PC-3 (cell line): ENCODE results near the gene KCNH3.

Experiments
- CTCF ChIP-seq: fragments of 300-600 bp; sonication (generic); conservative IDR thresholded peaks from 2 replicates; pipeline ENCODE4 v1.5.1; 2017; ENCODE audit warnings: antibody characterized with exemption, low read depth, mild to moderate bottlenecking, low read length
- EZH2 ChIP-seq: fragments of 300-600 bp; sonication (generic); IDR thresholded peaks from one replicate; pipeline ENCODE4 v1.6.1; 2017; ENCODE audit warnings: antibody characterized with exemption, mild to moderate bottlenecking, low read length; ENCODE audit not compliant: unreplicated experiment
- EZH2phosphoT487 ChIP-seq: fragments of 300-600 bp; sonication (generic); IDR thresholded peaks from 2 replicates; pipeline ENCODE4 v1.6.1; 2018; ENCODE audit warnings: mild to moderate bottlenecking, antibody characterized with exemption, low read length, borderline replicate concordance

DNA sequence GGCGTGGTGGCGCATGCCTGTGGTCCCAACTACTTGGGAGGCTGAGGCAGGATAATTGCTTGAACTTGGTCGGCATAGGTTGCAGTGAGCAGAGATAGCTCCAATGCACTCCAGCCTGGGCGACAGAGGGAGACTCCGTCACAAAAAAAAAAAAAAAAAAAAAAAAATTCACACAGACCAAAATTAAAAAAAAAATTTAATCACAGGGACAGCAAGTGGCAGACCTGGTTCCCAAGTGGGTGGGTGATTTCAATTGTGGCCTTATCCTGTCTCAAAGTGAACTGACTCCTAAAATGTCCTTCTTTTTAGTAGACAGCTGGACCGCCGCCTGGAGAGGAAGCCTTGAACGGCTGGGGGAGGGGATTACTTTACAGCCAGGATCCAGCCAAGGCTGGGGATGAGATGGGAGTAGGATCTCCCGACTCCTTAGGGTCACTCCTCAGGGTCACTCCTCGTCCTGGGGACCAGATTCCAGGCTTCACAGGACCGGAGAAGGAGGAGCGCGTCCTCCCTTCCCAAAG lies 1.5 kb upstream of the KCNH3 start:
- no peak for TF ChIP-seq CTCF
- TF ChIP-seq EZH2, result no peak
- TF ChIP-seq EZH2phosphoT487, result no peak
